ENCODE data around the gene CCP110. TPM values are rescaled to one million over a fixed set of nuclear protein-coding genes. Genes with fewer than 3 reads are reported as not detected.

The CCP110 gene
- total and polyA plus RNA-seq, 2 experiments from 2014 or later: 6.8 to 9.0 TPM

GRCh38 chr16:19513377-19514053 lies 10.2 kb upstream of the CCP110 start:
- no peak overlapping the region for H3K4me2 ChIP-seq (ENCODE audit: unreplicated experiment)
- no peak for TF ChIP-seq EZH2phosphoT487 (IDR thresholded peaks at IDR 0.05; ENCODE audit: insufficient read depth, low read depth)
- no peak for TF ChIP-seq EZH2 (IDR thresholded peaks at IDR 0.05; ENCODE audit: insufficient read depth, poor library complexity, severe bottlenecking)

GRCh38 chr16:19515757-19516156 lies 8.0 kb upstream of the CCP110 start:
- Histone ChIP-seq H3F3A (ENCODE audit: insufficient read depth) (no peaks in the 10 kb centered on the region), H3K27ac (no peak overlapping the region), H3K9me3 (ENCODE audit: low read depth) (no peaks in the 10 kb centered on the region), H3K9me2 (ENCODE audit: insufficient read depth) (no peaks in the 10 kb centered on the region), H3K79me2 (ENCODE audit: insufficient read depth) (peaks cover 40% of the 10 kb centered on the region), H3K4me3 (no peak overlapping the region), H3K4me1 (ENCODE audit: insufficient read depth) (peaks cover 6% of the 10 kb centered on the region), H3K36me3 (ENCODE audit: low read depth) (peaks cover 15% of the 10 kb centered on the region), H3K9ac (no peak overlapping the region), H3K4me2 (ENCODE audit: unreplicated experiment) (no peak overlapping the region), H4K20me1 (ENCODE audit: insufficient read depth) (no peaks in the 10 kb centered on the region), H2AFZ (no peak overlapping the region), H3K27me3 (replicated peaks; ENCODE audit: insufficient read depth) (no peaks in the 10 kb centered on the region)
- no peak for TF ChIP-seq EZH2phosphoT487 (IDR thresholded peaks at IDR 0.05; ENCODE audit: insufficient read depth, low read depth)
- no peak for TF ChIP-seq EZH2 (IDR thresholded peaks at IDR 0.05; ENCODE audit: insufficient read depth, poor library complexity, severe bottlenecking)
- 100% methylated on average over 2 of the region's 2 CpGs for WGBS, 2 experiments (ENCODE audit: low coverage in 1 of 2, low lambda C conversion rate in 2 of 2, missing lambda C conversion rate in 2 of 2)
- in situ Hi-C loops (cut with MboI): loop anchor here (25.0 kb wide), 1 partner anchor 428 kb away; no protein-coding TSS in a partner anchor
- no peak for DNase-seq

More at GRCh38 chr16:19513377-19514053, 10.2 kb upstream of the CCP110 start:
- DNase-seq: no peak
- no peaks in the 10 kb centered on the region for H4K20me1 ChIP-seq (ENCODE audit: insufficient read depth)
- H3K9me2 ChIP-seq (ENCODE audit: insufficient read depth): no peaks in the 10 kb centered on the region
- H3K79me2 ChIP-seq (ENCODE audit: insufficient read depth): peaks cover 18% of the 10 kb centered on the region
- no peak overlapping the region for H3K27ac ChIP-seq
- H3K4me3 ChIP-seq: no peak overlapping the region
- no peaks in the 10 kb centered on the region for H3K9me3 ChIP-seq (ENCODE audit: low read depth)
- WGBS, 2 experiments (ENCODE audit: low coverage in 1 of 2, low lambda C conversion rate in 2 of 2, missing lambda C conversion rate in 2 of 2): 96 to 97% methylated on average over 4 of the region's 4 CpGs
- H2AFZ ChIP-seq: no peak overlapping the region
- peaks cover 6% of the 10 kb centered on the region; the same call in 1 of the 2 replicates for H3K4me1 ChIP-seq (ENCODE audit: insufficient read depth)
- H3K9ac ChIP-seq: no peak overlapping the region
- no peaks in the 10 kb centered on the region for H3K27me3 ChIP-seq (replicated peaks; ENCODE audit: insufficient read depth)
- H3F3A ChIP-seq (ENCODE audit: insufficient read depth): no peaks in the 10 kb centered on the region
- in situ Hi-C loops (cut with MboI): loop anchor here (25.0 kb wide), 1 partner anchor 426 kb away; no protein-coding TSS in a partner anchor
- H3K36me3 ChIP-seq (ENCODE audit: low read depth): peaks cover 15% of the 10 kb centered on the region

- DNase-seq: peak; percentile 62
- Histone ChIP-seq H4K20me1 (ENCODE audit: insufficient read depth) (no peaks in the 10 kb centered on the region), H3K4me3 (no peak overlapping the region), H3K27me3 (replicated peaks; ENCODE audit: insufficient read depth) (no peaks in the 10 kb centered on the region), H3K9me3 (ENCODE audit: low read depth) (no peaks in the 10 kb centered on the region), H3K79me2 (ENCODE audit: insufficient read depth) (peaks cover 46% of the 10 kb centered on the region), H3K9ac (no peak overlapping the region), H2AFZ (no peak overlapping the region), H3F3A (ENCODE audit: insufficient read depth) (no peaks in the 10 kb centered on the region; the same call in 1 of the 2 replicates), H3K9me2 (ENCODE audit: insufficient read depth) (no peaks in the 10 kb centered on the region), H3K4me2 (ENCODE audit: unreplicated experiment) (no peak overlapping the region), H3K27ac (no peak overlapping the region), H3K4me1 (ENCODE audit: insufficient read depth) (peaks cover 6% of the 10 kb centered on the region), H3K36me3 (ENCODE audit: low read depth) (peaks cover 15% of the 10 kb centered on the region)
- in situ Hi-C loops (cut with MboI): loop anchor here (25.0 kb wide), 1 partner anchor 430 kb away; no protein-coding TSS in a partner anchor
- TF ChIP-seq EZH2phosphoT487 (IDR thresholded peaks at IDR 0.05; ENCODE audit: insufficient read depth, low read depth): no peak
- no peak for TF ChIP-seq EZH2 (IDR thresholded peaks at IDR 0.05; ENCODE audit: insufficient read depth, poor library complexity, severe bottlenecking)
- 81% methylated on average over 8 of the region's 8 CpGs for WGBS, 2 experiments (ENCODE audit: low coverage in 1 of 2, low lambda C conversion rate in 2 of 2, missing lambda C conversion rate in 2 of 2)
These were observed 6.2 kb upstream of the CCP110 start for GRCh38 chr16:19517424-19518089.

- 49 to 55% methylated on average over 2 of the region's 2 CpGs for WGBS, 2 experiments (ENCODE audit: low coverage in 1 of 2, low lambda C conversion rate in 2 of 2, missing lambda C conversion rate in 2 of 2)
- H2AFZ ChIP-seq: no peak overlapping the region
- no peak for DNase-seq
- H3K27ac ChIP-seq: no peak overlapping the region
- no peaks in the 10 kb centered on the region for H3K9me3 ChIP-seq (ENCODE audit: low read depth)
- in situ Hi-C loops (cut with MboI): loop anchor here (25.0 kb wide), 1 partner anchor 431 kb away; no protein-coding TSS in a partner anchor
- H3K79me2 ChIP-seq (ENCODE audit: insufficient read depth): peaks cover 46% of the 10 kb centered on the region
- no peak overlapping the region for H3K4me3 ChIP-seq
- H3K4me1 ChIP-seq (ENCODE audit: insufficient read depth): peaks cover 6% of the 10 kb centered on the region
- no peaks in the 10 kb centered on the region for H3K9me2 ChIP-seq (ENCODE audit: insufficient read depth)
- no peak overlapping the region for H3K9ac ChIP-seq
- no peak overlapping the region for H3K4me2 ChIP-seq (ENCODE audit: unreplicated experiment)
- no peaks in the 10 kb centered on the region for H3K27me3 ChIP-seq (replicated peaks; ENCODE audit: insufficient read depth)
- TF ChIP-seq EZH2 (IDR thresholded peaks at IDR 0.05; ENCODE audit: insufficient read depth, poor library complexity, severe bottlenecking) (no peak), EZH2phosphoT487 (IDR thresholded peaks at IDR 0.05; ENCODE audit: insufficient read depth, low read depth) (no peak)
- H3K36me3 ChIP-seq (ENCODE audit: low read depth): peaks cover 15% of the 10 kb centered on the region
- no peaks in the 10 kb centered on the region; the same call in 1 of the 2 replicates for H3F3A ChIP-seq (ENCODE audit: insufficient read depth)
- H4K20me1 ChIP-seq (ENCODE audit: insufficient read depth): no peaks in the 10 kb centered on the region
These were observed 5.4 kb upstream of the CCP110 start for GRCh38 chr16:19518388-19518787.
